GM12878 (cell line): ENCODE measurements around the gene CAMTA1. TPM values are rescaled to one million over a fixed set of nuclear protein-coding genes. Genes with fewer than 3 reads are reported as not detected.

ENCODE experiments used
- BHLHE40 ChIP-seq, 2 experiments: fragments of 450-650 bp in 1 of 2; IDR thresholded peaks; 2 replicates each; pipeline ENCODE4 v1.6.1; 2011 to 2017; ENCODE audit warnings: low read depth in 2 of 2, borderline replicate concordance in 1 of 2, improper control_type of control experiment in 1 of 2, low read length in 1 of 2, mild to moderate bottlenecking in 1 of 2
- DPF2 ChIP-seq: fragments of 450-650 bp; IDR thresholded peaks from 2 replicates; pipeline ENCODE4 v1.6.1; 2017; ENCODE audit warnings: mild to moderate bottlenecking
- EP300 ChIP-seq, 2 experiments: fragments of 150-350 bp in 1 of 2; IDR thresholded peaks; 2 replicates each; pipeline ENCODE4 v1.6.1; 2011 to 2012; ENCODE audit warnings: low read depth in 2 of 2, low read length in 2 of 2, borderline replicate concordance in 1 of 2, improper control_type of control experiment in 1 of 2, inconsistent platforms in 1 of 2; ENCODE audit not compliant: control insufficient read depth in 1 of 2
- HDAC2 ChIP-seq: fragments of 200-600 bp; sonication (generic); IDR thresholded peaks from 2 replicates; pipeline ENCODE4 v1.6.1; 2017
- IKZF2 ChIP-seq, 2 experiments: fragments of 450-650 bp; IDR thresholded peaks; 2 replicates each; pipeline ENCODE4 v1.6.1; 2017; ENCODE audit warnings: mild to moderate bottlenecking in 2 of 2, moderate library complexity in 2 of 2
- MXI1 ChIP-seq: fragments of 150-350 bp; IDR thresholded peaks from 2 replicates; pipeline ENCODE4 v1.6.1; 2011; ENCODE audit warnings: low read depth, mild to moderate bottlenecking, inconsistent platforms, low read length, improper control_type of control experiment
- NBN ChIP-seq: fragments of 450-650 bp; IDR thresholded peaks from 2 replicates; pipeline ENCODE4 v1.6.1; 2016
- PKNOX1 ChIP-seq: fragments of 450-650 bp; IDR thresholded peaks from 2 replicates; pipeline ENCODE4 v1.6.1; 2016; ENCODE audit warnings: mild to moderate bottlenecking
- RCOR1 ChIP-seq: conservative IDR thresholded peaks from 2 replicates; pipeline ENCODE4 v1.6.1; 2012; ENCODE audit warnings: low read depth, low read length, improper control_type of control experiment
- RELA ChIP-seq: fragments of 450-650 bp; IDR thresholded peaks from 2 replicates; pipeline ENCODE4 v1.8.0; 2014; ENCODE audit warnings: borderline replicate concordance; ENCODE audit not compliant: partially characterized antibody
- SIX5 ChIP-seq: IDR thresholded peaks from 2 replicates; pipeline ENCODE4 v1.6.1; 2011; ENCODE audit warnings: mild to moderate bottlenecking, low read depth, low read length, moderate library complexity; ENCODE audit not compliant: severe bottlenecking
- TCF12 ChIP-seq: IDR thresholded peaks from 2 replicates; pipeline ENCODE4 v1.6.1; 2011; ENCODE audit warnings: low read depth, mild to moderate bottlenecking, low read length
- polyA plus RNA-seq, 11 experiments: library from polyadenylated mRNA; depleted of rRNA in 4 of 11; unstranded in 6 of 11; stranded (reverse) in 5 of 11; fragments of >200 nt; fragmentation: Nextera tagmentation in 4 of 11; fragmentation: Illumina TruSeq in 1 of 11; extraction: Ambion mirVana in 4 of 11; extraction: Trizol in 1 of 11; gene quantifications; 1 replicate in 1 of 11; 2 replicates in 10 of 11; pipeline versions ENCODE4 v1.2.1 to v1.2.3, GENCODE V29; 2011 to 2016; ENCODE audit warnings: inconsistent platforms in 2 of 11, missing spikeins in 2 of 11, low read depth in 1 of 11
- total RNA-seq, 4 experiments: library from RNA; depleted of rRNA in 3 of 4; stranded (reverse); fragments of >200 nt in 3 of 4; fragmentation: Illumina TruSeq in 1 of 4; extraction: Trizol in 1 of 4; gene quantifications; 2 replicates each; pipeline versions ENCODE4 v1.2.1 to v1.2.3, GENCODE V29; 2013 to 2021
- TF ChIP-seq, protein P1 (sequence below): fragments of 450-650 bp; IDR thresholded peaks from 2 replicates; pipeline ENCODE4 v1.6.1; 2017; ENCODE audit warnings: low read depth, mild to moderate bottlenecking, moderate library complexity
- TF ChIP-seq, protein P2 (sequence below): fragments of 450-650 bp; IDR thresholded peaks from 2 replicates; pipeline ENCODE4 v1.6.1; 2017; ENCODE audit warnings: borderline replicate concordance
- TF ChIP-seq, protein P3 (sequence below): fragments of 450-650 bp; IDR thresholded peaks from 2 replicates; pipeline ENCODE4 v1.6.1; 2016; ENCODE audit warnings: mild to moderate bottlenecking, moderate library complexity, borderline replicate concordance
- TF ChIP-seq, protein P4 (sequence below): fragments of 450-650 bp; IDR thresholded peaks from 2 replicates; pipeline ENCODE4 v1.6.1; 2017; ENCODE audit warnings: mild to moderate bottlenecking, moderate library complexity

CAMTA1 gene
- total and polyA plus RNA-seq, 10 of the 15 experiments (the other 5 are each of a cell fraction or from before 2014, with no cell fraction given) = 37.7 to 148 (median 76.4) TPM

DNA sequence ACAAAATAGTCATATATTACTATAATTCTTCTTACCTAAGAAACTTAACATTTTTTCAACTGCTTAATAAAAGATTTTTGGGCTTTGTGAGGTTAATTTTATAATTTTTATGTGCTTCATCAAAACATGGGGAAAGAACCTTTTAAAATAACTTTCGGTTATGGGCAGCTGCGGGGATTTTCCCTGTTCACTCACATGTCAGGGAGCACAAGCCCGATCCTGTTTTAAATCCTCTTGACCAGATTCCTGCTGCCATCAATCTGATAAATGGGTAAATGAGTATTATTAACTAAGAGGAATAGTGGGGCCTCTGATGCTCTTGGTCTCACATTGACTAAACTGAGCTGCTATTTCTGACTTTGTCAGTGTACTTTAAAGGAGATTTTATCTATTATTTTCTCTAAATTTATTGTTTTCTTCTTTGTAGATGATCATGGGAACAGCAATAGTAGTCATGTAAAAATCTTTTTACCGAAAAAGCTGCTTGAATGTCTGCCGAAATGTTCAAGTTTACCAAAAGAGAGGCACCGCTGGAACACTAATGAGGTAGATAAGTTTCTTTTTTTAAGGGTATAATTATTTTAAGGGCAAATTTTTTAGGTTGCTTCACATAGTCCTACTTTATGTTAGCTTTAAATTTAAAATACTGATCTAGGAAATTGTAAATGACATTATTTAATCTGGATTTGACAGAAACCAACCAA is 39.6 kb downstream of the CAMTA1 start (continued):
- TF ChIP-seq, protein P1, sequence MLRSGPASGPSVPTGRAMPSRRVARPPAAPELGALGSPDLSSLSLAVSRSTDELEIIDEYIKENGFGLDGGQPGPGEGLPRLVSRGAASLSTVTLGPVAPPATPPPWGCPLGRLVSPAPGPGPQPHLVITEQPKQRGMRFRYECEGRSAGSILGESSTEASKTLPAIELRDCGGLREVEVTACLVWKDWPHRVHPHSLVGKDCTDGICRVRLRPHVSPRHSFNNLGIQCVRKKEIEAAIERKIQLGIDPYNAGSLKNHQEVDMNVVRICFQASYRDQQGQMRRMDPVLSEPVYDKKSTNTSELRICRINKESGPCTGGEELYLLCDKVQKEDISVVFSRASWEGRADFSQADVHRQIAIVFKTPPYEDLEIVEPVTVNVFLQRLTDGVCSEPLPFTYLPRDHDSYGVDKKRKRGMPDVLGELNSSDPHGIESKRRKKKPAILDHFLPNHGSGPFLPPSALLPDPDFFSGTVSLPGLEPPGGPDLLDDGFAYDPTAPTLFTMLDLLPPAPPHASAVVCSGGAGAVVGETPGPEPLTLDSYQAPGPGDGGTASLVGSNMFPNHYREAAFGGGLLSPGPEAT = peak; percentile 64; the same call in 1 of the 2 replicates
- no peak for TF ChIP-seq HDAC2
- TF ChIP-seq, protein P2, sequence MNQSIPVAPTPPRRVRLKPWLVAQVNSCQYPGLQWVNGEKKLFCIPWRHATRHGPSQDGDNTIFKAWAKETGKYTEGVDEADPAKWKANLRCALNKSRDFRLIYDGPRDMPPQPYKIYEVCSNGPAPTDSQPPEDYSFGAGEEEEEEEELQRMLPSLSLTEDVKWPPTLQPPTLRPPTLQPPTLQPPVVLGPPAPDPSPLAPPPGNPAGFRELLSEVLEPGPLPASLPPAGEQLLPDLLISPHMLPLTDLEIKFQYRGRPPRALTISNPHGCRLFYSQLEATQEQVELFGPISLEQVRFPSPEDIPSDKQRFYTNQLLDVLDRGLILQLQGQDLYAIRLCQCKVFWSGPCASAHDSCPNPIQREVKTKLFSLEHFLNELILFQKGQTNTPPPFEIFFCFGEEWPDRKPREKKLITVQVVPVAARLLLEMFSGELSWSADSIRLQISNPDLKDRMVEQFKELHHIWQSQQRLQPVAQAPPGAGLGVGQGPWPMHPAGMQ = no peak
- TF ChIP-seq, protein P3, sequence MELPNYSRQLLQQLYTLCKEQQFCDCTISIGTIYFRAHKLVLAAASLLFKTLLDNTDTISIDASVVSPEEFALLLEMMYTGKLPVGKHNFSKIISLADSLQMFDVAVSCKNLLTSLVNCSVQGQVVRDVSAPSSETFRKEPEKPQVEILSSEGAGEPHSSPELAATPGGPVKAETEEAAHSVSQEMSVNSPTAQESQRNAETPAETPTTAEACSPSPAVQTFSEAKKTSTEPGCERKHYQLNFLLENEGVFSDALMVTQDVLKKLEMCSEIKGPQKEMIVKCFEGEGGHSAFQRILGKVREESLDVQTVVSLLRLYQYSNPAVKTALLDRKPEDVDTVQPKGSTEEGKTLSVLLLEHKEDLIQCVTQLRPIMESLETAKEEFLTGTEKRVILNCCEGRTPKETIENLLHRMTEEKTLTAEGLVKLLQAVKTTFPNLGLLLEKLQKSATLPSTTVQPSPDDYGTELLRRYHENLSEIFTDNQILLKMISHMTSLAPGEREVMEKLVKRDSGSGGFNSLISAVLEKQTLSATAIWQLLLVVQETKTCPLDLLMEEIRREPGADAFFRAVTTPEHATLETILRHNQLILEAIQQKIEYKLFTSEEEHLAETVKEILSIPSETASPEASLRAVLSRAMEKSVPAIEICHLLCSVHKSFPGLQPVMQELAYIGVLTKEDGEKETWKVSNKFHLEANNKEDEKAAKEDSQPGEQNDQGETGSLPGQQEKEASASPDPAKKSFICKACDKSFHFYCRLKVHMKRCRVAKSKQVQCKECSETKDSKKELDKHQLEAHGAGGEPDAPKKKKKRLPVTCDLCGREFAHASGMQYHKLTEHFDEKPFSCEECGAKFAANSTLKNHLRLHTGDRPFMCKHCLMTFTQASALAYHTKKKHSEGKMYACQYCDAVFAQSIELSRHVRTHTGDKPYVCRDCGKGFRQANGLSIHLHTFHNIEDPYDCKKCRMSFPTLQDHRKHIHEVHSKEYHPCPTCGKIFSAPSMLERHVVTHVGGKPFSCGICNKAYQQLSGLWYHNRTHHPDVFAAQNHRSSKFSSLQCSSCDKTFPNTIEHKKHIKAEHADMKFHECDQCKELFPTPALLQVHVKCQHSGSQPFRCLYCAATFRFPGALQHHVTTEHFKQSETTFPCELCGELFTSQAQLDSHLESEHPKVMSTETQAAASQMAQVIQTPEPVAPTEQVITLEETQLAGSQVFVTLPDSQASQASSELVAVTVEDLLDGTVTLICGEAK = peak; percentile 35; the same call in 1 of the 2 replicates
- TF ChIP-seq MXI1 = no peak
- peak in 1 of 2 experiments; percentile 28; a peak in 1 of 4 replicates for TF ChIP-seq BHLHE40 (IDR thresholded peaks at IDR 0.05; ENCODE audit: borderline replicate concordance in 1 of 2, low read depth in 2 of 2, low read length in 1 of 2)
- no peak for TF ChIP-seq RELA
- TF ChIP-seq TCF12 = 0 out of 2 replicates have a peak, but pooled peaks have one; percentile 65
- TF ChIP-seq PKNOX1 = 0 out of 2 replicates have a peak, but pooled peaks have one; percentile 29
- peak in 1 of 2 experiments; percentile 40; a peak in 2 of 4 replicates for TF ChIP-seq IKZF2 (IDR thresholded peaks at IDR 0.05)
- no peak for TF ChIP-seq SIX5
- no peak for TF ChIP-seq EP300 (IDR thresholded peaks at IDR 0.05; ENCODE audit: borderline replicate concordance in 1 of 2, control insufficient read depth in 1 of 2, low read depth in 2 of 2, low read length in 2 of 2)
- TF ChIP-seq, protein P4, sequence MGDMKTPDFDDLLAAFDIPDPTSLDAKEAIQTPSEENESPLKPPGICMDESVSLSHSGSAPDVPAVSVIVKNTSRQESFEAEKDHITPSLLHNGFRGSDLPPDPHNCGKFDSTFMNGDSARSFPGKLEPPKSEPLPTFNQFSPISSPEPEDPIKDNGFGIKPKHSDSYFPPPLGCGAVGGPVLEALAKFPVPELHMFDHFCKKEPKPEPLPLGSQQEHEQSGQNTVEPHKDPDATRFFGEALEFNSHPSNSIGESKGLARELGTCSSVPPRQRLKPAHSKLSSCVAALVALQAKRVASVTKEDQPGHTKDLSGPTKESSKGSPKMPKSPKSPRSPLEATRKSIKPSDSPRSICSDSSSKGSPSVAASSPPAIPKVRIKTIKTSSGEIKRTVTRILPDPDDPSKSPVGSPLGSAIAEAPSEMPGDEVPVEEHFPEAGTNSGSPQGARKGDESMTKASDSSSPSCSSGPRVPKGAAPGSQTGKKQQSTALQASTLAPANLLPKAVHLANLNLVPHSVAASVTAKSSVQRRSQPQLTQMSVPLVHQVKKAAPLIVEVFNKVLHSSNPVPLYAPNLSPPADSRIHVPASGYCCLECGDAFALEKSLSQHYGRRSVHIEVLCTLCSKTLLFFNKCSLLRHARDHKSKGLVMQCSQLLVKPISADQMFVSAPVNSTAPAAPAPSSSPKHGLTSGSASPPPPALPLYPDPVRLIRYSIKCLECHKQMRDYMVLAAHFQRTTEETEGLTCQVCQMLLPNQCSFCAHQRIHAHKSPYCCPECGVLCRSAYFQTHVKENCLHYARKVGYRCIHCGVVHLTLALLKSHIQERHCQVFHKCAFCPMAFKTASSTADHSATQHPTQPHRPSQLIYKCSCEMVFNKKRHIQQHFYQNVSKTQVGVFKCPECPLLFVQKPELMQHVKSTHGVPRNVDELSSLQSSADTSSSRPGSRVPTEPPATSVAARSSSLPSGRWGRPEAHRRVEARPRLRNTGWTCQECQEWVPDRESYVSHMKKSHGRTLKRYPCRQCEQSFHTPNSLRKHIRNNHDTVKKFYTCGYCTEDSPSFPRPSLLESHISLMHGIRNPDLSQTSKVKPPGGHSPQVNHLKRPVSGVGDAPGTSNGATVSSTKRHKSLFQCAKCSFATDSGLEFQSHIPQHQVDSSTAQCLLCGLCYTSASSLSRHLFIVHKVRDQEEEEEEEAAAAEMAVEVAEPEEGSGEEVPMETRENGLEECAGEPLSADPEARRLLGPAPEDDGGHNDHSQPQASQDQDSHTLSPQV = no peak
- peak; percentile 32; the same call in 1 of the 2 replicates for TF ChIP-seq DPF2
- no peak for TF ChIP-seq NBN
- TF ChIP-seq RCOR1 = no peak
